Hypothalamus (tissue), 51 donors: ENCODE data around the gene ARPC2.

Experiments
- DNase-seq, 51 donors: peaks; one replicate each; lab custom pipeline; 2025; lab: John Stamatoyannopoulos, UW

The ARPC2 gene

GRCh38 chr2:218252509-218253231 lies 35.7 kb downstream of the ARPC2 start:
- DNase-seq: peak in 2 of 51 donors; percentile 22 to 55

- no peak for DNase-seq
Observed at GRCh38 chr2:218253232-218253625, 36.2 kb downstream of the ARPC2 start.

- no peak for DNase-seq
Observed at GRCh38 chr2:218255446-218255845, 38.5 kb downstream of the ARPC2 start.

GRCh38 chr2:218256612-218257350 lies 39.8 kb downstream of the ARPC2 start:
- no peak for DNase-seq

GRCh38 chr2:218257390-218257981 lies 40.5 kb downstream of the ARPC2 start:
- DNase-seq: peak in 6 of 51 donors; percentile 7 to 35 (median 20)

- DNase-seq: peak in 2 of 51 donors; percentile 17 to 53
Observed at GRCh38 chr2:218259099-218259961, 42.3 kb downstream of the ARPC2 start.

GRCh38 chr2:218260166-218260565 lies 43.2 kb downstream of the ARPC2 start:
- DNase-seq: no peak

GRCh38 chr2:218260742-218261422 lies 43.9 kb downstream of the ARPC2 start, which contains the start of gene GPBAR1:
Gene GPBAR1 (plus strand): TSS chr2:218261015. CDS start chr2:218262725, 1,710 bp downstream.
- no peak for DNase-seq

GRCh38 chr2:218261423-218262236 lies 44.6 kb downstream of the ARPC2 start:
- no peak for DNase-seq

GRCh38 chr2:218262237-218262600 lies 45.2 kb downstream of the ARPC2 start:
- no peak for DNase-seq

- no peak for DNase-seq
Observed at GRCh38 chr2:218262631-218263586, 45.9 kb downstream of the ARPC2 start.

- DNase-seq: no peak
Observed at GRCh38 chr2:218263817-218264641, 47.0 kb downstream of the ARPC2 start.

GRCh38 chr2:218264773-218265561 lies 48.0 kb downstream of the ARPC2 start:
- no peak for DNase-seq

GRCh38 chr2:218265626-218266025 lies 48.6 kb downstream of the ARPC2 start:
- no peak for DNase-seq

- DNase-seq: no peak
Observed at GRCh38 chr2:218266316-218266979, 49.5 kb downstream of the ARPC2 start.

GRCh38 chr2:218267259-218267658 lies 50.3 kb downstream of the ARPC2 start:
- no peak for DNase-seq
